HG02885 (cell line): ENCODE data around the gene FTSJ1.
"Not testable (repeated sequence)": the region's sequence is repeated elsewhere in the genome, so short reads cannot be mapped to it uniquely, and the experiment has no call there.

Experiments
- ATAC-seq: cut with Tn5 transposase; IDR thresholded peaks from one replicate; pipeline ENCODE4 v1.9.1; 2021; ENCODE audit warnings: mild to moderate bottlenecking; ENCODE audit not compliant: unreplicated experiment, poor library complexity

Gene FTSJ1

DNA sequence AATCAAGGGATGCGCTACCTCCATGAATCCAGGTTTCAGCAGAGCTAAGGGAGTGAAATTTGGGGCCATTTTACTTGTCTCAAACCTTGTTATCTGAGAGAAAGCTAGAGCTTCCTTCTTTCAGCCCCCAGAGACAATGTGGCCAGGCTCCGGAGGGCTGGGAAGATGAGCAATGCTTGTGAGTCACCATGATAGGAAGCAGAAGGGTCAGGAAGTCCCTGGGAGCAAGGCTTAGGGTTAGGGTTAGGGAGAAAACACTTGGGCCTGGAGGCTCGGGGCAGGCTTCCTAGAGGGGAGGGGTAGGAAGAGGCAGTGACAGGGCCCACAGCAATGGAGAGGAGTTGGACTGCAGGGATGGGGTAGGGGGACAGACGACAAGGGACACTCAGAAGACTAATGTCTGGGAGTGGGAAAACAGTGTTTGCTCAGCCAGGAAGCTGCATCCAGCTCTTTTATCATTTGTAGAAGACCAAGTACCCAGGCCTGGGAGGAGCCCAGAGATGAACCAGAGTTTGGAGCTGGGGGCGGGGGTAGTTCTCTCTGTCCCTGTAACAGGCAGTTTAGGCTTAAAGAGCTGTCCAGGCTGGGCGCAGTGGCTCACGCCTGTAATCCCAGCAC is 16.4 kb downstream of the FTSJ1 start:
- no peak for ATAC-seq

GRCh38 chrX:48493890-48494364 is 17.9 kb downstream of the FTSJ1 start:
- no peak for ATAC-seq

GRCh38 chrX:48496660-48497059 is 20.7 kb downstream of the FTSJ1 start:
- no peak for ATAC-seq

GRCh38 chrX:48497871-48498270 is 21.9 kb downstream of the FTSJ1 start:
- no peak for ATAC-seq

- no peak for ATAC-seq
Measured at GRCh38 chrX:48498374-48498809, 22.4 kb downstream of the FTSJ1 start.

- no peak for ATAC-seq
Measured at GRCh38 chrX:48504261-48504660, 28.3 kb downstream of the FTSJ1 start.

- ATAC-seq = no peak
Measured at GRCh38 chrX:48505481-48505880, 29.5 kb downstream of the FTSJ1 start.

GRCh38 chrX:48507246-48507645 is 31.2 kb downstream of the FTSJ1 start:
- no peak for ATAC-seq

- peak; percentile 89 for ATAC-seq
Measured at GRCh38 chrX:48508400-48509244, 32.6 kb downstream of the FTSJ1 start, which contains the start of gene PORCN. PORCN (plus strand) TSS chrX:48508992; CDS start chrX:48509821, 829 bp downstream.

GRCh38 chrX:48509245-48509590 is 33.2 kb downstream of the FTSJ1 start:
- no peak for ATAC-seq

DNA sequence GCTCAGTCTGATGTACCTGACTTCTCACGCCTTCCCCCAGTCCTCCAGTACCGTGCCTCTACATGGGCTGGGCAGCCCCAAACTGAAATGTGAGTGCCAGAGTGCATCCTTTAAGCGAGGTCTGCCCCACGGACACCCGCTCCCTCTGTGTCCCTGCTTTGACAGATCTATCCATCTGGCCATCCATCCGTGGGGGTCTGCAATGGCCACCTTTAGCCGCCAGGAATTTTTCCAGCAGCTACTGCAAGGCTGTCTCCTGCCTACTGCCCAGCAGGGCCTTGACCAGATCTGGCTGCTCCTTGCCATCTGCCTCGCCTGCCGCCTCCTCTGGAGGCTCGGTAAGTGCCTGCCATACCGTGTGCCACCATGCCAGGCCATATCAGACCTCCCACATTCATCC is 33.6 kb downstream of the FTSJ1 start:
- no peak for ATAC-seq

DNA sequence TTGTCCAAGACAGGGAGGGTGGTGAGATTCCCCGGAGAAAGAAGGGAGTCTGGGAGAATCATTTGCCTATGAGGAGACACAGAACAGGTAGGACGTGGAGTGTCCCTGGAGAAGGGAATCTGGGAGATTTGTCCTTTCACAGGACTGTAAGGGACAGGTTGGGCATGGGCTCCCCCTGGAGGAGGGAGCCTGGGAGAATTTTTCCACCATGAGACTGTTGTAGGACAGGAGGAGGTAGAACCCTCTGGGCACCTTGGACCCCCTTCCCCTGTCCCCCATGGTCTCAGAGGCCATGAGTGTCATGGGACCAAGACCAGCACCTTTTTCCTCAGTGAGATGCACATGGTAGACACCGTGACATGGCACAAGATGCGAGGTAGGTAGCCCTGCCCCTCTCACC is 35.6 kb downstream of the FTSJ1 start:
- ATAC-seq = no peak

- ATAC-seq = no peak
Measured at GRCh38 chrX:48512371-48512935, 36.5 kb downstream of the FTSJ1 start.

DNA sequence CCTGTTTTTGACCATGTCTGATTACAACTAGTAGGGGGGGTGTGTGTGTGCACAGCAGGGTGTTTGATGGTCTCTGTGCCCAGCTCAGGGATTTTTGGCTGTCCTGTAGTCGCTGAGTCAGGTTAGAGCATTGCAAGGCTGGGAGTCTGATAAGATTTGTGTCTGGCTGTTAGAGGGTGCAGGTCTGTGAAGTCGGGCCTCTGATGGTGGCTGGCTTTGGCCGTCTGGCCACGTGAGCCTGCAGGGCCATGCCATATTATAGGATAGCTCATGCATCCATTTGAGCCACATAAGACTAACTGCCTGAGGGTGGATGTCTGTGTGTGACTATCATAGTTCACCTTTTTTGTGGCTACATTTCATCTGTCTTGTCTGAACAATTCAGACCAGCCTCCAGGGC is 37.7 kb downstream of the FTSJ1 start:
- no peak for ATAC-seq

- no peak for ATAC-seq
Measured at GRCh38 chrX:48514126-48514806, 38.3 kb downstream of the FTSJ1 start.

DNA sequence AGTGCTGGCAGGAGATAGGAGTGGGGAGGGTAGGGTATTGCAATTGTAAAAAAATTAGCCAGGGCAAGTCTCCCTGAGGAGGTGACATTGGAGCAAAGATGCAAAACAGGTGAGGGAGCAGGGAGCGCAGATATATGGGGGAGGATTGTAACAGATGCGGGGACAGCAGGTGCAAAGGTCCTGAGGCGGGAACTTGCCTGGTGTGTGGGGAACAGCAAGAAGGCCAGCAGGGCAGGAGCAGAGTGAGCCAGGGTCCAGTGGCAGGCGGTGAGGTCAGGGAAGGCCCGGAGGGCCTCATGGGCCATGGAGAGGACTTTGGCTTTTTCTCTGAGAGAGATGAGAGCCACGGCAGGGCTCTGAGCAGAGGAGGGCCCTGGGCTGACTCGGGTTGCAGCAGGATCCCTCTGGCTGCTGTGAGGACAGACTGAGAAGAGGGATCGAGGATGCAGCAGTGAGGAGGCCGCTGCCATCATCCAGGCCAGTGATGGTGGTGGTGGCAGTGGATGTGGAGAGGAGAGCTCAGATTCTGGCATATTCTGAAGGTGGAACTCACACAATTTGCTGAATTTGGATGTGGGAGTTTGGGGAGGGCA is 39.0 kb downstream of the FTSJ1 start:
- ATAC-seq = no peak

GRCh38 chrX:48515842-48516241 is 39.8 kb downstream of the FTSJ1 start:
- no peak for ATAC-seq

DNA sequence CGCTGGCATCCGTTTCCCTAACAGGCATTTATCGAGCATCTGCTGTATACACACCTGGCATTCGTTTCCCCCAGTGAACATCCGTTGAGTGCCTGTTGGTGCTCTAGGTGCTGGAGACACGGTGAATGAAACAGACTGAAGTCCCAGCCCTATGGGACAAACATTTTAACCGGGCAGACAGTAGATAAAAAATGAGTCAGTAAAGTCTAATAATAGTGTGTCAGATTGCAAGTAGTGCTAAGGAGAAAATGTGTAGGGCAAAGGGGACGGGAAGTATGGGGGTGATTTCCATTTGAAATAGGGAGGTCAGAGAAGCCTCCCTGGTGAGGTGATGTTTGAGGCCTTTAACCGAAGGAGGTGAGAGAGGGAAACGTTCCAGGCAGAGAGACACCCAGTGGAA is 40.3 kb downstream of the FTSJ1 start:
- ATAC-seq = no peak

DNA sequence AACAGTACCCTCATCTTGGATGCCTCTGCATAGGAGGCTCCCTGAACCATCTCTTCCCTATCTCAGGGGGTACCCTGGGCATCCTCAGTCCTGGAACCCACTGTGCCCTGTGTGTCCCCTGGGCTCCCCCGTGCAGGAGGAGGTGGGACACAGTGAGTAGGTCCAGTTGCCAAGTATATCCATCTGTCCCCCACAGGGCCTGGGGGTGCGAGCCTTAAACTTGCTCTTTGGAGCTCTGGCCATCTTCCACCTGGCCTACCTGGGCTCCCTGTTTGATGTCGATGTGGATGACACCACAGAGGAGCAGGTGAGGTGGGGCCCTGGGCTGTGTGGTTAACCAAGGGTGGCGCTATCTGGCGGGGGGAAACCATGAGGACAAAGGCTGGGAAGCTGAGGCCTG is 41.0 kb downstream of the FTSJ1 start:
- no peak for ATAC-seq

GRCh38 chrX:48519481-48519880 is 43.5 kb downstream of the FTSJ1 start:
- ATAC-seq = not testable (repeated sequence)
